MM.1S (cell line): ENCODE results near the gene CDH4.
A peak's percentile ranks its signal among the peaks of the same experiment; 100 is the strongest.

Source experiments
- DNase-seq: peaks from one replicate; pipeline ENCODE4 v3.0.0-alpha.2; 2015
- H2AFZ ChIP-seq: fragments of 300-600 bp; sonication (generic); 2 replicates; pipeline ENCODE4 v1.6.0; 2016; ENCODE audit warnings: antibody characterized with exemption, low read length
- H3F3A ChIP-seq: fragments of 300-600 bp; sonication (generic); 2 replicates; pipeline ENCODE4 v1.6.1; 2016; ENCODE audit warnings: mild to moderate bottlenecking, antibody characterized with exemption, low read length, moderate library complexity, mixed read lengths; ENCODE audit not compliant: insufficient read depth
- H3K27ac ChIP-seq: fragments of 300-600 bp; sonication (generic); 2 replicates; pipeline ENCODE4 v1.5.1; 2016; ENCODE audit warnings: mild to moderate bottlenecking, low read length
- H3K27me3 ChIP-seq: fragments of 300-600 bp; sonication (generic); replicated peaks from 2 replicates; pipeline ENCODE4 v1.6.0; 2016; ENCODE audit warnings: low read length; ENCODE audit not compliant: insufficient read depth
- H3K36me3 ChIP-seq: fragments of 300-600 bp; sonication (generic); replicated peaks from 2 replicates; pipeline ENCODE4 v1.6.1; 2016; ENCODE audit warnings: mild to moderate bottlenecking, low read length, mixed read lengths; ENCODE audit not compliant: insufficient read depth
- H3K4me1 ChIP-seq: fragments of 300-600 bp; sonication (generic); 2 replicates; pipeline ENCODE4 v1.6.1; 2016; ENCODE audit warnings: low read length, mixed read lengths
- H3K4me2 ChIP-seq: fragments of 300-600 bp; sonication (generic); 2 replicates; pipeline ENCODE4 v1.6.0; 2016; ENCODE audit warnings: low read depth, low read length
- H3K4me3 ChIP-seq: fragments of 300-600 bp; sonication (generic); 2 replicates; pipeline ENCODE4 v1.5.1; 2016; ENCODE audit warnings: low read length, mixed read lengths
- H3K79me2 ChIP-seq: fragments of 300-600 bp; sonication (generic); 2 replicates; pipeline ENCODE4 v1.6.1; 2016; ENCODE audit warnings: mixed run types, low read length, mixed read lengths
- H3K9ac ChIP-seq: fragments of 300-600 bp; sonication (generic); 2 replicates; pipeline ENCODE4 v1.6.1; 2016; ENCODE audit warnings: low read length, mixed read lengths
- H3K9me2 ChIP-seq: fragments of 300-600 bp; sonication (generic); replicated peaks from 2 replicates; pipeline ENCODE4 v1.6.1; 2016; ENCODE audit warnings: mild to moderate bottlenecking, low read length, mixed read lengths; ENCODE audit not compliant: insufficient read depth
- H3K9me3 ChIP-seq: fragments of 300-600 bp; sonication (generic); replicated peaks from 2 replicates; pipeline ENCODE4 v1.6.1; 2016; ENCODE audit warnings: mild to moderate bottlenecking, low read length, mixed read lengths; ENCODE audit not compliant: insufficient read depth
- H4K20me1 ChIP-seq: fragments of 300-600 bp; sonication (generic); 2 replicates; pipeline ENCODE4 v1.6.1; 2016; ENCODE audit warnings: mild to moderate bottlenecking, low read length, moderate library complexity, mixed read lengths; ENCODE audit not compliant: insufficient read depth
- CTCF ChIP-seq: fragments of 300-600 bp; sonication (generic); IDR thresholded peaks from 2 replicates; pipeline ENCODE4 v1.5.1; 2016; ENCODE audit warnings: antibody characterized with exemption, low read length, mixed read lengths
- EZH2 ChIP-seq: fragments of 300-600 bp; sonication (generic); optimal IDR thresholded peaks from 2 replicates; pipeline ENCODE3; 2017; ENCODE audit warnings: low read depth, mild to moderate bottlenecking, antibody characterized with exemption, low read length, mixed read lengths
- EZH2phosphoT487 ChIP-seq: fragments of 300-600 bp; sonication (generic); IDR thresholded peaks from 2 replicates; pipeline ENCODE4 v1.6.1; 2018; ENCODE audit warnings: antibody characterized with exemption, low read length

Gene CDH4

GRCh38 chr20:61599061-61599531 is 347.0 kb downstream of the CDH4 start:
- H3K9me3 ChIP-seq, result no peaks in the 10 kb centered on the region
- H3F3A ChIP-seq, result no peaks in the 10 kb centered on the region
- H3K79me2 ChIP-seq, result no peaks in the 10 kb centered on the region
- no peak overlapping the region for H2AFZ ChIP-seq
- no peaks in the 10 kb centered on the region for H4K20me1 ChIP-seq
- H3K4me1 ChIP-seq, result no peaks in the 10 kb centered on the region
- H3K9me2 ChIP-seq, result no peaks in the 10 kb centered on the region
- TF ChIP-seq EZH2, result no peak
- TF ChIP-seq CTCF, result peak; percentile 16; the same call in 1 of the 2 replicates
- no peak for TF ChIP-seq EZH2phosphoT487
- no peak for DNase-seq
- no peak overlapping the region for H3K9ac ChIP-seq
- no peak overlapping the region for H3K4me2 ChIP-seq
- H3K36me3 ChIP-seq, result no peaks in the 10 kb centered on the region
- H3K27me3 ChIP-seq, result peaks cover 55% of the 10 kb centered on the region
- H3K27ac ChIP-seq, result no peak overlapping the region
- H3K4me3 ChIP-seq, result no peak overlapping the region

GRCh38 chr20:61599541-61599992 is 347.5 kb downstream of the CDH4 start:
- H3K36me3 ChIP-seq, result no peaks in the 10 kb centered on the region
- TF ChIP-seq EZH2, result no peak
- no peak for TF ChIP-seq CTCF
- TF ChIP-seq EZH2phosphoT487, result no peak
- H3K9ac ChIP-seq, result no peak overlapping the region
- peaks cover 57% of the 10 kb centered on the region for H3K27me3 ChIP-seq
- DNase-seq, result no peak
- H3K27ac ChIP-seq, result no peak overlapping the region
- no peak overlapping the region for H3K4me3 ChIP-seq
- no peak overlapping the region for H2AFZ ChIP-seq
- no peaks in the 10 kb centered on the region for H3K79me2 ChIP-seq
- H3K4me2 ChIP-seq, result no peak overlapping the region
- H3K4me1 ChIP-seq, result no peaks in the 10 kb centered on the region
- no peaks in the 10 kb centered on the region for H3F3A ChIP-seq
- H4K20me1 ChIP-seq, result no peaks in the 10 kb centered on the region
- H3K9me3 ChIP-seq, result no peaks in the 10 kb centered on the region
- H3K9me2 ChIP-seq, result no peaks in the 10 kb centered on the region

GRCh38 chr20:61600016-61600415 is 348.0 kb downstream of the CDH4 start:
- H3K9me2 ChIP-seq, result no peaks in the 10 kb centered on the region
- no peak overlapping the region for H3K4me2 ChIP-seq
- H3K9ac ChIP-seq, result no peak overlapping the region
- H3K36me3 ChIP-seq, result no peaks in the 10 kb centered on the region
- H3K27ac ChIP-seq, result no peak overlapping the region
- H3K9me3 ChIP-seq, result no peaks in the 10 kb centered on the region
- no peak overlapping the region for H2AFZ ChIP-seq
- no peak for DNase-seq
- H3K4me1 ChIP-seq, result no peaks in the 10 kb centered on the region
- H3K4me3 ChIP-seq, result no peak overlapping the region
- H4K20me1 ChIP-seq, result no peaks in the 10 kb centered on the region
- no peaks in the 10 kb centered on the region for H3F3A ChIP-seq
- peaks cover 52% of the 10 kb centered on the region for H3K27me3 ChIP-seq
- TF ChIP-seq EZH2 (no peak), CTCF (no peak), EZH2phosphoT487 (no peak)
- H3K79me2 ChIP-seq, result no peaks in the 10 kb centered on the region
